Inflammatory macrophage treated with lipopolysaccharide for 1 hour (primary cell): Measurements from ENCODE around the gene GOLGA6L10.
"Not testable (repeated sequence)": the region's sequence is repeated elsewhere in the genome, so short reads cannot be mapped to it uniquely, and the experiment has no call there.

Source experiments
- DNase-seq, 2 donors: peaks; one replicate each; pipeline ENCODE4 v3.0.0-alpha.2; 2020 to 2022

The GOLGA6L10 gene

GRCh38 chr15:82349375-82349774 is at the start of gene GOLGA6L10:
Gene GOLGA6L10, minus strand, starts transcription at chr15:82349475. Its CDS starts 100 bp downstream, at chr15:82349375.
- not testable (repeated sequence) for DNase-seq

- DNase-seq: no peak
Observed at GRCh38 chr15:82398785-82399184, 49.5 kb upstream of the GOLGA6L10 start.

GRCh38 chr15:82397817-82398216 is 48.5 kb upstream of the GOLGA6L10 start:
- no peak for DNase-seq

- not testable (repeated sequence) for DNase-seq
Observed at GRCh38 chr15:82395788-82396187, 46.5 kb upstream of the GOLGA6L10 start.

- no peak for DNase-seq
Observed at GRCh38 chr15:82393671-82394070, 44.4 kb upstream of the GOLGA6L10 start.

- not testable (repeated sequence) for DNase-seq
Observed at GRCh38 chr15:82392077-82392476, 42.8 kb upstream of the GOLGA6L10 start.

GRCh38 chr15:82390152-82390551 is 40.9 kb upstream of the GOLGA6L10 start:
- not testable (repeated sequence) for DNase-seq

- DNase-seq: not testable (repeated sequence)
Observed at GRCh38 chr15:82387209-82387608, 37.9 kb upstream of the GOLGA6L10 start.

GRCh38 chr15:82381330-82381955 is 32.2 kb upstream of the GOLGA6L10 start:
- not testable (repeated sequence) for DNase-seq

- DNase-seq: not testable (repeated sequence)
Observed at GRCh38 chr15:82379552-82379951, 30.3 kb upstream of the GOLGA6L10 start.

- not testable (repeated sequence) for DNase-seq
Observed at GRCh38 chr15:82373661-82374060, 24.4 kb upstream of the GOLGA6L10 start.

GRCh38 chr15:82371656-82372055 is 22.4 kb upstream of the GOLGA6L10 start:
- DNase-seq: no peak

GRCh38 chr15:82367790-82368189 is 18.5 kb upstream of the GOLGA6L10 start:
- not testable (repeated sequence) for DNase-seq

GRCh38 chr15:82365692-82366323 is 16.5 kb upstream of the GOLGA6L10 start:
- DNase-seq: not testable (repeated sequence)

GRCh38 chr15:82364548-82364947 is 15.3 kb upstream of the GOLGA6L10 start:
- DNase-seq: not testable (repeated sequence)

- DNase-seq: not testable (repeated sequence)
Observed at GRCh38 chr15:82362790-82363189, 13.5 kb upstream of the GOLGA6L10 start.

GRCh38 chr15:82360618-82361017 is 11.3 kb upstream of the GOLGA6L10 start:
- DNase-seq: not testable (repeated sequence)

GRCh38 chr15:82355055-82355454 is 5.8 kb upstream of the GOLGA6L10 start:
- DNase-seq: not testable (repeated sequence)

- DNase-seq: not testable (repeated sequence)
Observed at GRCh38 chr15:82354546-82354945, 5.3 kb upstream of the GOLGA6L10 start.

- DNase-seq: not testable (repeated sequence)
Observed at GRCh38 chr15:82347645-82348044, 1.6 kb downstream of the GOLGA6L10 start.

- DNase-seq: not testable (repeated sequence)
Observed at GRCh38 chr15:82345176-82345575, 4.1 kb downstream of the GOLGA6L10 start.

GRCh38 chr15:82344421-82344820 is 4.9 kb downstream of the GOLGA6L10 start:
- not testable (repeated sequence) for DNase-seq

- DNase-seq: not testable (repeated sequence)
Observed at GRCh38 chr15:82343851-82344250, 5.4 kb downstream of the GOLGA6L10 start.
